HepG2 (cell line): ENCODE data around the gene AAR2.

Source experiments
- CTCF ChIP-seq: sonication (generic); formaldehyde crosslinking; IDR thresholded peaks from 2 replicates; pipeline ENCODE4 v1.5.0; 2020; ENCODE audit warnings: mild to moderate bottlenecking, missing genetic modification reagents, moderate library complexity
- EZH2 ChIP-seq: conservative IDR thresholded peaks from 2 replicates; pipeline ENCODE4 v1.6.1; 2012; ENCODE audit warnings: mild to moderate bottlenecking, low read depth, low read length, moderate library complexity
- HOXA9 ChIP-seq: sonication (generic); formaldehyde crosslinking; IDR thresholded peaks from 2 replicates; pipeline ENCODE4 v1.8.1; 2022; ENCODE audit warnings: missing genetic modification reagents, mild to moderate bottlenecking, moderate library complexity, borderline replicate concordance
- REST ChIP-seq, 2 experiments: IDR thresholded peaks; 2 replicates each; pipeline ENCODE4 v1.6.1; 2011 to 2012; ENCODE audit warnings: low read length in 2 of 2, borderline replicate concordance in 1 of 2, low read depth in 1 of 2, mild to moderate bottlenecking in 1 of 2, moderate library complexity in 1 of 2
- SMC3 ChIP-seq: IDR thresholded peaks from 2 replicates; pipeline ENCODE4 v1.6.1; 2011; ENCODE audit warnings: low read length, improper control_type of control experiment
- U2AF1 ChIP-seq: fragments of 200-400 bp; formaldehyde crosslinking; optimal IDR thresholded peaks from 2 replicates; pipeline ENCODE3; 2017; ENCODE audit warnings: mild to moderate bottlenecking, low read depth, low read length
- ZBTB33 ChIP-seq: sonication (generic); formaldehyde crosslinking; IDR thresholded peaks from 2 replicates; pipeline ENCODE4 v1.4.0; 2020; ENCODE audit warnings: missing genetic modification reagents
- ZBTB7A ChIP-seq: sonication (generic); formaldehyde crosslinking; IDR thresholded peaks from 2 replicates; pipeline ENCODE4 v1.8.0; 2022; ENCODE audit warnings: mild to moderate bottlenecking, missing genetic modification reagents
- ZNF263 ChIP-seq: sonication (generic); formaldehyde crosslinking; IDR thresholded peaks from 2 replicates; pipeline ENCODE4 v1.4.0; 2020; ENCODE audit warnings: missing genetic modification reagents

GRCh38 chr20:36274181-36274841 is 38.0 kb downstream of the AAR2 start:
- TF ChIP-seq SMC3, result no peak
- no peak for TF ChIP-seq ZBTB7A (CRISPR knock-in tag)
- no peak for TF ChIP-seq REST (IDR thresholded peaks at IDR 0.05; ENCODE audit: borderline replicate concordance in 1 of 2, low read depth in 1 of 2, low read length in 2 of 2)
- no peak for TF ChIP-seq EZH2
- no peak for TF ChIP-seq CTCF (CRISPR knock-in tag)
- no peak for TF ChIP-seq ZNF263 (CRISPR knock-in tag)
- no peak for TF ChIP-seq ZBTB33 (CRISPR knock-in tag)
- no peak for TF ChIP-seq U2AF1
- no peak for TF ChIP-seq HOXA9
